ENCODE measurements around the gene COL18A1.

The COL18A1 gene

GRCh38 chr21:45401916-45402900 is 2.8 kb upstream of the COL18A1 start:
- DNase-seq (ENCODE audit: low spot score), result no peak

GRCh38 chr21:45403133-45403824 is 1.7 kb upstream of the COL18A1 start:
- no peak for DNase-seq (ENCODE audit: low spot score)

- peak; percentile 48 for DNase-seq (ENCODE audit: low spot score)
These were observed 888 bp upstream of the COL18A1 start for GRCh38 chr21:45403825-45404729.

GRCh38 chr21:45405271-45405818 is 380 bp downstream of the COL18A1 start:
- DNase-seq (ENCODE audit: low spot score), result peak; percentile 87

GRCh38 chr21:45405819-45406762 is 1.1 kb downstream of the COL18A1 start:
- no peak for DNase-seq (ENCODE audit: low spot score)

- no peak for DNase-seq (ENCODE audit: low spot score)
These were observed 2.0 kb downstream of the COL18A1 start for GRCh38 chr21:45406801-45407628.

GRCh38 chr21:45407629-45408247 is 2.8 kb downstream of the COL18A1 start:
- no peak for DNase-seq (ENCODE audit: low spot score)

GRCh38 chr21:45408271-45408791 is 3.4 kb downstream of the COL18A1 start:
- no peak for DNase-seq (ENCODE audit: low spot score)

GRCh38 chr21:45408801-45409261 is 3.9 kb downstream of the COL18A1 start:
- no peak for DNase-seq (ENCODE audit: low spot score)

GRCh38 chr21:45409466-45410150 is 4.6 kb downstream of the COL18A1 start:
- DNase-seq (ENCODE audit: low spot score), result no peak

GRCh38 chr21:45410151-45410864 is 5.3 kb downstream of the COL18A1 start:
- no peak for DNase-seq (ENCODE audit: low spot score)

- DNase-seq (ENCODE audit: low spot score), result no peak
These were observed 6.2 kb downstream of the COL18A1 start for GRCh38 chr21:45410865-45411809.

- no peak for DNase-seq (ENCODE audit: low spot score)
These were observed 6.8 kb downstream of the COL18A1 start for GRCh38 chr21:45411810-45412206.

- DNase-seq (ENCODE audit: low spot score), result no peak
These were observed 7.5 kb downstream of the COL18A1 start for GRCh38 chr21:45412491-45412890.

GRCh38 chr21:45412909-45413611 is 8.1 kb downstream of the COL18A1 start:
- no peak for DNase-seq (ENCODE audit: low spot score)

GRCh38 chr21:45413922-45414321 is 9.0 kb downstream of the COL18A1 start:
- no peak for DNase-seq (ENCODE audit: low spot score)

Data from GM03348 (cell line).